NCI-H345 treated with DMSO at 0.1 percent for 48 hours (cell line): ENCODE data around the gene RAB24.
A peak's percentile ranks its signal among the peaks of the same experiment; 100 is the strongest.

Experiments
- DNase-seq: peaks from one replicate; lab custom pipeline; 2025; ENCODE audit not compliant: unreplicated experiment; lab: John Stamatoyannopoulos, UW

The RAB24 gene

DNA sequence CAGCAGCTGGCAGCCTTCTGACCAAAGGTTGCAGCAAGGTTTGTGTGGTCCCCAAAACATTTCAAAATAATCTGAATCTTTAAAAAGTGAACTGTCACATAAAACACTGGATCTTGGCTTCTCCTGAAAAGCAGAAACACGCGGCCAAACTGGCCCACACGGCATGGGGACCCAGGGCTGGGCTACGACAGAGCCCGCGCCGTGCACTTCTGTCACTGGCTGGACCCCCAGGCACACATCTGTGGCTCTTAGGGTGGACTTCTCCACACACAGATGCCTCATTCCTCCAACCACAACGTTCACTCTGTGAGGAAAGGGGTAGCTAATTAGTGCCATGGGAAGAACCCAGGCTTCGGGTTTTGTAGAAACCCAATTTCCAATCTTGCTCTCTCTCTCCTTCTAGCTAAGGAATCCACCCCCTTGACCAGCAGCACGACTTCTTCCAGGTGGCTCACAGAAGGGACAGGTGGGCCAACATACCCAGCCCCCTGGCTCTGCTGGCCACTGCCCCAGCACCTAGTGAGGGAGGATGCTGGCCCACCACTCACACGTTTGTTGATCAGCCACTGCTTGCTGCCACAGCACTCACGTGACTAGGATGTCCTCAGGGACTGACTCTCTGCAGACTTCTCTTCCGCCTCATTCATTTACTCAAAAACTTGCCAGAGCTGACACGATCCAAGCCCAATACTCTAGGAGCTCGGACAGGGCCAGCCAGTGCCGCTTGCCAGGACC, 30.1 kb upstream of the RAB24 start:
- no peak for DNase-seq

DNA sequence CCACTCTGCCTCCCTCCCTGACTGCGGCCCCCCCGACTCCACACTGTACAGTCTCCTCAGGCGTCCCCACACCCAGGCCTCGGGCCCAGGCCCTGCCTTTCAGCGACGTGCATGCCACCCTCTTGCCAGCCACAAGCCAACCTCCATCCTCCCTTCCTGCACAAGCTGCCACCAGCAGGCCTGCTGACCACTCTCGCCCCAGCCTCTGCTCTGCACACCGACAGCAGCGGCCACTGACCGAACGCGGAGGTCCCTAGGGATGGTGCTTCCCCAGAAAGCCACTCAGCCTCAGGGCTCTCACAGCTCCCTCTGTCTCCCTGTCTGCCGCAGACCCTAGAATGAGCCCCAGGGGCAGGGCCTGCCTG, 29.4 kb upstream of the RAB24 start:
- DNase-seq: no peak

DNA sequence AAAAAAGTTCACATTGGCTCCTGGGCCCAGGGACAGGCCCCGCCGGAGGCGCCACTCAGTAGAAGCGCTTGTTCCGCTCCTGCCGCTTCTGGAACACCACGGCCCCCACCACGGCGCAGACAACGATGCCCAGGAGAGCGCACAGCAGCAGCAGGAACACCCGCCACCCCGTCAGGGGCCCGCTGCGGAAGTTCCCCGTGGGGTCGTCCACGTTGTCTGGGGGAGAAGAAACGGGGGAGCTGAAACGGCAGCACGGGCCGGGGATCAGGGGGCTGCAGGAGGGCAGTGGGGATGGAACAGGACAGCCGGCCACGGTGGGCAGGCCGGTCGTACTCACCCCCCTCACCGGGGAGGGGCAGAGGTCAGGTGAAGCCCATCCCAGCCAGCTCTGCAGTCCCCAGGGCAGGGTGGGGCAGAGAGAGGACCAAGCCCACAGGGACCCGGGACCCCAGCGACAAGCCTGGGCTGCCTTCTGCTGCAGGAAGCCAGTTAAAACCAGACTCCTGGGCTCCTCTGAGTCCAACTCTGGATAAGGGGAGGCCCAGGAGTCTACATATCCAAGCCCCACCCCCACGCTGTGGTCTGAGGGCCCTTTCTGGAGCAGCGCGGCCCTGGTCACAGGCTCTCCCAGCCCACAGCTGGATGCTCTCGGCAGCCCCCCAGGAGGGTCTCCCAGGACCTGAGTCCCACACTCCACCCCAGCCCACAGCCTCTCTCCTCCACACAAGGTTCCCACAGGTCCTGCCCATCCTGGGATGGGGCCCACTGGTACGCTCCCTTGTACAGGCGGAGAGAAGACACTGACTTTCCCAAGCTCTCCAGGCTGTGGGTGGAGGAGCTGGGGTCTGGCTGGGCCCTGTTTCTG, 28.7 kb upstream of the RAB24 start:
- no peak for DNase-seq

DNA sequence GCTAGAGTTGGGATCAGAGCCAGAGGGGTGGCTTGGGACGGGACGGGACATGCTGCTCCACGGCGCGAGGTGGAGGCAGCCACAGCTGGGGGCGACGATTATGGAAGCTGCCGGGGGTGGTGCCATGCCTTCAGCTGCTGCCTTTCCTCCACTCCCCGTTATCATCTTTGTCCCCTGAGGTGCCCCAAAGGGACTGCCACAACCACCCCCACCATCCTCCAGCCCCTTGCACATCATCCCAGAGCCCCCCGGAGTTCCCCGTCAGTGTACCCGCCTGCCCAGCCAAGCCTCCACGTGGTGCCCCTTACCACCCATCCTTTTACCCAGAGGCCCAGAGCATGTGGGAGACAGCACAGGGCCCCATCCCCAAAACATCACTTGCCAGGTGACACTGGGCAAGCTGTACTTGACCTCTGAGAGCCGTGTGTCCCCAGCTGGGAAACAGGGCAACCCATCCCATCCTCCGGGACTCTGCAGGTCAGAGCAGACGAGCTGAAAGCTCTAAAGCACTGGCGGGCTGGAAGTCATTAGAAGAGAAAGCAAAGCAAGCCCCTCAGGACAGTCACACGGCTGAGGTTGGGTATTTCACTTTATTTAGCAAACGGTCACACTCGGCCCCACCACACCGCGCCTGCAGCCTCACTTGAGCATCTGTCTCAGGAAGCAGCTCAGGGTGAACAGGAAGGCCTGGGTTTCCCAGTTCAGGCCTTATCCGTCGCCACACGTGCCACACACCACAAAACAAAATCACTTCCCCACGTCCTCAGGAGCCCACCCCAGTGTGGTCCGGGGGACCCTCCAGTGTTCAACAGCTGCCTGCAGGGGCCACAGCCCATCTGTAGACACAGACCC, 27.7 kb upstream of the RAB24 start:
- no peak for DNase-seq

DNA sequence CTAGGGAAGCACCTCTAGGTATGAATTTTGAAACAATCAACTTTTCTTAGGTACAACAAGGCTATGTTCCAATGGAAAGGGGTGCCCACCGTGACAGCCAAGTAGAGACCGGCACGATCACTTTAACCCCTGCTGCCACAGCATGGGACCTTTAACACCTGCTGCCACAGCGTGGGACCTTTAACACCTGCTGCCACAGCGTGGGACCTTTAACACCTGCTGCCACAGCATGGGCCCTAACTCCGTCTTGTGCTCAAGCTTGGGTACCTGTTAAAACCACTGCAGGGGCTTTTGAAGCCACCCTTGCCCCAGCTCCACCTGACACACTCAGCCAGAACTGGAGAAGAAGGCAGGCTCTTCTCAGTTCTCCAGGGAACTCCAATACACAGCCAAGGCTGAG, 26.4 kb upstream of the RAB24 start:
- peak; percentile 79 for DNase-seq

DNA sequence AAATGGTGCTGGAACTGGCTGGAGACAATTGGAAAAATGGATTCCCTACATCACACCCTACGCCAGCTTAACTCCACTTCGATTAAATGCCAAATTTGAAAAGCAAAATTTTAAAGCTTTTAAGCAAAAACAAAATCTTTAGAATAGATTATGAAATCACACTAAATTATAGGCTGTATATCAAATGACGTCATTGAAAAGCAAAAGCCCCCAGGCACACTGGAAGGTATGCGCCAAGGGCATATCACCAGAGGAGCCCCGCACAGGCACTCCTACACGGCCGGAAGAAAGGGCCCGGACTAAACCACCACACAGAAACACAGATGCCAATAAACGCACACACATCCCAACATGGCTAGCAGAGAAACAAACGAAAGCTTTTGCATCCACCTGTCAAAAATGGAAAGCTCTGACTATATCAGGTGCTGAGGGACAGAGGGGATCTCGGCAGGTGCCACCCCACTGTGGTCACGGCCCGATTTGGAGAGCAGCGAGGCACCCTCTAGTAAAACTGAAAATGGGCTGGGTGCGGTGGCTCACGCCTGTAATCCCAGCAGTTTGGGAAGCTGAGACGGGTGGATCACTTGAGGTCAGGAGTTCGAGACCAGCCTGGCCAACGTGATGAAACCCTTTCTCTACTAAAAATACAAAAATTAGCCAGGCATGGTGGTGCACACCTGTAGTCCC, 25.2 kb upstream of the RAB24 start:
- no peak for DNase-seq

DNA sequence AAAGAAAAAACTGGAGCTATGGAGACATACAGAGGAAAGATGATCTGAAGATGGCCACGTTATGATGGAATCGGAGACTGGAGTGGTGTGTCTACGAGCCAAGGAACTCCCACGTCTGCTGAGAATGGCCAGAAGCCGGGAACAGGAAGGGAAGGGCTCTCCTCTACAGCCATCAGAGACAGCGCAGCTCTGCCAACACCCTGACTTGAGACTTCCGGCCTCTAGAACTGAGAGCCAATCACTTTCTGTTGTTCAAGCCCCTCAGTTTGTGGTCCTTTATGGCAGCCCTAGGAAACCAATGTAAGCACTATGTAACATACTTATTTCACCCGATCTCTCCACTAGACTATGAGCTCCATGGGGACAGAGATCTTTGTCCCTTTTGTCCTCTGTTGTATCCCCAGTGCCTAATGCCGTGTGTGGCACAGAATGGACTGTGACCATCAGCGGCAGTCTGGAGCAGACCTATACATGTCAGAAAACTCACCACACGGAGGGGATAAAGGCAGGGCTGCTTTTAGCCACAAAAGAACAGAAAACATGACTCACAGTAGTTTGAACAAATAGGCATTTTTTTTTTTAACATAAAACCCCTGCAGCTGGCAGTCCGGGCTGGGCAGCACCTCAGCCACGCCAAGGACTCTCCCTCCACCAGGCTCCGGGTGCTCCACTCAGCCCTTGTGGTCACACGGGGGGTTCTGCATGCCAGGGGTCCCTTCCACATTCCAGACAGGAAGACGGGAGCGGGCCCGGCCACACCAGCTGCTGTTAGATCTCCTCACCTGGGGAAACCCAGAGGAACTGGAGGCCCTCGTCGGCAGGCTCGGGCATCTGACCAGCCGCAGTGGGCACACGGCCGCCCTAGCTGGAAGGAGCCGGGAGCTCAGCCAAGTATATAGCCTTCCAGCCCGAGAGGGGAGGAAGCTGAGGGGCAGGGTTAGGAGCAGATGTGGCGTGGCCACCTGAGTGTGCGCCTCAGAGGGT, 24.3 kb upstream of the RAB24 start:
- DNase-seq: no peak

DNA sequence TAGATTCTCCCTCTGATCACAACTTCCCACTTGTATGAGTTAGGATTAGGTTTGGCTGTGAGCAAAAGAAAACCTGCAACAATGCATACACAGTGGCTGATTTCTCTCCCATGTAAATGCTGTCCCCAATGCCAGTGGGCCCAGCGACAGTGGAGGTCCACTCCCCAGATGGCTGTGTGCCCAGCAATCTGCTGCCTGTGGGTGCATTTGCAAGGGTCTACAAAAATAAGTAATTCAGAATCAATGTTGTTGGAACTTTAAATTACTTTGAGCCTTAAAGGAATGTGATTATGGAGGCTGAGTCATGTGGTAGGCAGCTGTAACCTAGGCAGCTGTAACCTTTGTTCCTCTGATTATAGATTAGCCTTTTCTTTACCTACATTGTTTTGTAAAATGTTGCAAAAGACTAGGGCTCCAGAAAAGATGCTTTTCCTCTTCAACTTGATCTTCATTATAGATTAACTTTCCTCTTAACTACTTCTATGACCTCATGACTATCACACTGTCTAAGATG, 22.4 kb upstream of the RAB24 start:
- DNase-seq: no peak

DNA sequence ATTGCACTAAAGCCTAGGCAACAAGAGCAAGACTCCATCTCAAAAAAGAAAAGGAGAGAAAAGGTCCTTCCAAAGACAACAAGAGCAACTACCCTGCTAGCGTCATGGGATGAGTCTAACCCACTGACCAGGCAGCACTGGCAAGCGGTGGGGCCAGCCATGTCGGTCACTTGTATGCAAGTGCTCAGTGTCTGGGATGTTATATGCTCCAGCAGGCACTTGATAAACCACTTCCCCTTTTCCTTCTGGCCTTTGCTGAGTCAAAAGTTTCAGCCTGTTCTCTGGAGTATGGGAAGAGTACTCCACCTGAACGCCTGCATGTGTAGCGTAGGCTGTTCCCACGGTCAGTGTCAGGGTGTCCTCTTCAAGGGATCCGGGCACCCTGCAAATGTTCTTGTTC, 17.4 kb upstream of the RAB24 start:
- no peak for DNase-seq

DNA sequence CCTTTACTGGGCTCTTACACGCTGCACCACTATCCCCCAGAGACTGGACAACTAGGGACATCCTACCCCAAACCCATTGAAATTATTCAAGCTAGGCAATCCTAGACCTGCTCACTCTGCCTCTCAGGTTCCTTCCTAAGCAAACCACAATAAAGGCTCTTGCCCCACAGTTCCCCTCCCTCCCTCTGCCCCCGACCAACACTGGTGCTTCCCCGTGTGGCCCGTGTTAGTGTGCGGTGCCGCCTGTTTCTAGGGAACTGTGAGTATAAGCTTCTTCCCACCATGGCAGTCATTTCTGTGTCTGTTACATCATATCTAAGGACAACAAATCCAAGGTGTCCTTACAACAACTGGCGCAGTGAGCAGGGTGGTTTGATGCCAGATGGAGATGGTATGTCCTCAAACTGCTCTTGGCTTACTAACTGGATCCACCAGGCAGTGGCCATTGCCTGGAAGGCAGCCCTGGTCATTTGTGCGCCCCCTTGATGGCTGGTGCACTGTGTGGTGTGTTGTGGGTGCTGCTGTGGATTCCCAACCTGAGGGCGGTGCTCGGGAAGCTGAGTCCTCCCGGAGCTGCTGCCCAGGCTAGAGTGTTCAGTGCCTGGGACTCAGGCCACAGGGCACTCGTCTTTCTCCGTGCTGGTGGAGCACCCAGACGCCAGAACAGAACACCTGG, 16.5 kb upstream of the RAB24 start:
- DNase-seq: no peak

DNA sequence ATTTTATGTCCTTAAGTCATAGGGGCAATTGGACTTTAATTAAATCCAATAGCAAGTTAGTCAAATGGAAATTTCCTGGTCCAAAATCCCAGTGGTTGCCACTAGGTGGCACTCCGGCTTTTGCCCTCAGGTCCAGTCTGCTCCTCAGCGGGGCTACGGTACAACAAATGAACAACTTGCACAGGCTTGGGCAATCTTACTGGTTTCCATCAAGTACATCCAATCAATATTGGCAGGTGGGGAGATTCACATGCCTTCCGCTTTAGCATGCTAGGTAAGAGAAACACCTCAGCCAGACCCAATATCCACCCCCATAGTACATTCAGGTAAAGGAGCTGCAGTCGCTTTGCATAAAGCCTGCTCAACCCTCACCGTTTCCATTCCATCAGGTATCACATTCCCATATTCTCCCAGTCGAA, 14.4 kb upstream of the RAB24 start:
- peak; percentile 47 for DNase-seq

DNA sequence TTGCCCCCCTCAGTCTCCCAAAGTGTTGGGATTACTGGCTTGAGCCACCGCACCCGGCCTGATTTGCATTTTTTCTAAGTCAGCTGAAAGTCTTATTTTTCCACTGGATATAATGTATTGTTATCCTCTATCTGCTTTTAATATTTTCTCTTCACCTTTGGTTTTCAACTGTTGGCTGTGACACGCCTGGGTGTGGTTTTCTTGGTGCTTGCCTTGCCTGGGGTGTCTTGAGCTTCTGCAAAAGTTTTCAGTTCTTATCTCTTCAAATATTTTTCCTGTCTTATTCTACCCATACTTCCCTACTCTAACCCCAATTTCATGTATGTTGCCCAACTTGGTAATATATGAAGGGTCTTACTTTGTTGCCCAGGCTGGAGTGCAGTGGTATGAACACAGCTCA, 12.5 kb upstream of the RAB24 start:
- DNase-seq: no peak

DNA sequence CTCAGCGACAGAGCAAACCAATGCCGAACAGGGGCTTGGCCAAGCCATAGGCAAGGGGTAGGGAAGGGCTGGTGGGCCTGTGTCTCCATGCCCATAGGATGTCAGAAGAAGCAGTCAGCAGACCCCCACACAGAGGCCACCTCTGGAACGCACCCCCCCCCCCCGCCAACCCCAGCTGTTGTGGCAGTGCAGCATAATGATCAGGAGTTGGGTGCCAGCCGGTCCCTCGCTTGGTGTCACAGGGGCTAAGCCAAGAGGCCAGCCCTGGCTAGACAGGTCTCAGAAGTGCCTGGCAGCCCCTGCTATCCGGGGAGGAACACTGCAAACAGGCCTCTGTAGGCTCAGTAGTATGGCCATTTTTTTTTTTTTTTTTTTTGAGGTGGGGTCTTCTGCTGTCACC, 11.9 kb upstream of the RAB24 start:
- DNase-seq: no peak

DNA sequence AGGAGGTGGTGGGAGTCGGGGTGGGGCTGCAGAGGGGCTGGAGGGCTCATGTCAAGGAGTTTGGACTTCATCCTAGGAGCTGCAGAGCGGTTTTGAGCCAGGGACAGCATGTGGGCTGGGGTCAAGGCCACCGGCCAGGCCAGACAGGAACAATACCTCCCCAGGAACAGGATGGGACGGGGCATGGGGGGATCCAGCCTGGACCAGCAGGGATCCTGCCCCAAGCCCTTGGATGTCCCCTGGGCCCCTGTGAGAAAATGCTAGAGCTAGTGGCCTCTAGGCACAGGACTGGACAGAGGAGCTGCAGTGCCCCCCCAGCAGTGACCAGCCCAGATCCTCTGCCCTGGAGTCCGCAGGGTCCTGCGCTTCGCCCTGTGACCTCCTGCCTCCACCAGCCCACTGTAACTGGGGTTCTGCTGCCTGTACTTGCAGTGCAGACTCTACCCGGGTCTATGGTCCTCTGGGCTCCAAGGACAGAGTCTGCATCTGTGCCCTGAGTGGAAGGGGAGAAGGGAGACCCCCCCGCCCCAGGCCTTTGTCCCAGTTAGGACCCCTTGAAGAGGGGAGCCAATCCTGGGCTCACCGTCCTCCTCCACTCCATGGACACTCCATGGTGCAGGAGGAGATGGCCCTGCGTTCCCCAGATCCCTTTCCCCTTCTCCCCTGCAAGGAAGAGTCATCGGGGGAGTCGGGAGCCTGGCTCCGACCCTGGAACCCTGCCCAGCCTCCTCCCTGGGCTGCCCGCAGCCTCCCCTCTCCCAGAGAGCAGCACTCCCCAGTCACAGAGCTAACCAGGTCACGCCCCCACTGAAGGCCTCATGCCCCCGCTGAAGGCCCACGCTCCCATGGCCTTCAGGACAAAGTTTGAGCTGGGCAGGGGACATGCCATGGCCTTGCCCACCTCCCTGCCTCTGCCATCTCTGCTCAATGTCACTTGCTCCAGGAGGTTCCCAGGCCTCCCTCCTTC, 11.1 kb upstream of the RAB24 start:
- DNase-seq: no peak

DNA sequence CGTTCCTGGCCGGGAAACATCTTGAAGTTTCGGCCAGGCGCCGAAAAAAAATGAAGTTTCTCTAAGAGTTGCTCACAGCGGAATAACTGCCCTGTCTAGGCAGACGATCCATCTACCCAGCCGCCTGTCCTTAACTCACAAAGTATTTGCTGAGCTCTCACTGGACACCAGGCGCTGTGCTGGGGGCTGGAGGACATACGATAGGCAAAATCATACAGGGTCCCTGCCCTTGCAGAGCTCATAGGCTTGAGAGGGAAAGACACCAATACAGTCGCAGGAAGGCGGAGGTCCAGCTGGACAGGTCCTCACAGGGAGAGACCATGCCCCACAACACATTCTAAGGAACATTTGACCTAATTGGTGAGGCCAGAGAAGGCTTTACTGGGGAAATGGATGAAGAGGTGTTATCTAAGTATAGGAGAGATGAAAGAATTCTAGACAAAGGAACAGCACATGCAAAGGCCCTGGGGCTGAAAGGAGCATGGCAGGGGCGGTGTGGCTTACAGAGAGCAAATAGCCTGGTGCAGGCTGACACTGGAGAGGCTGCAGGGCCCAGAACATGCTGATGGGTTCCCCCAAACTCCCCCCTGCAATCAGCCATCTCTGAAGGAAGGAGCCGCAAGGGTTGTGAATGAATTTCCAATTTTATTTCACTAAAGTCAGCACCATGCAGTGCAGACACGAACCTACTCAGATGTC, 10.2 kb upstream of the RAB24 start:
- no peak for DNase-seq

DNA sequence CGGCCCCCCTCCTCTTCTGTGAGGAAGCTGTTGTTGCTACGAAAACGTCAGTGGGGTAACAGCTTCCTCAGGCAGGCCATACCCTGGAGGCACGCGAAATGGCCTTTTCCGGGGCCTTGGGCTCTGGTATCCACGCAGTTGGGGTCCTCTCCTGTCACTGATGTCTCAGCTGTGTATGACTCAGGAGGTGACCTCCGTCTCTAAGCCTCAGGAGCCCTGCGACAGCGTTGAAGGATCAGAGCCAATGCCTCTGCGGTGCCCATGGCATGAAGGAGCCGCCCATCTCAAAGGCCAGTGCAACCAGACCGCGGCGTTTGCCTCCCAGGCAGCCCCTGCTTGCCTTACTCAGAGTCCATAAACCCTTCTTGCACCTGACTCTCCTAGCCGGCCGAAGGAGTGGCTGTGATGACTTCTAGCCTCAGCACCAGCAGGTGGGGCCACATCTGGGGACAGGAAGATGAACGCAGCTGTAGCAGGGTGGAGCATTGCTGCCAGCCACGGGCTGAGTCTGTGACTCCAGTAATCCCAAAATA, 9.2 kb upstream of the RAB24 start:
- no peak for DNase-seq
